ENCODE measurements around the gene NDUFAF8.

The NDUFAF8 gene

DNA sequence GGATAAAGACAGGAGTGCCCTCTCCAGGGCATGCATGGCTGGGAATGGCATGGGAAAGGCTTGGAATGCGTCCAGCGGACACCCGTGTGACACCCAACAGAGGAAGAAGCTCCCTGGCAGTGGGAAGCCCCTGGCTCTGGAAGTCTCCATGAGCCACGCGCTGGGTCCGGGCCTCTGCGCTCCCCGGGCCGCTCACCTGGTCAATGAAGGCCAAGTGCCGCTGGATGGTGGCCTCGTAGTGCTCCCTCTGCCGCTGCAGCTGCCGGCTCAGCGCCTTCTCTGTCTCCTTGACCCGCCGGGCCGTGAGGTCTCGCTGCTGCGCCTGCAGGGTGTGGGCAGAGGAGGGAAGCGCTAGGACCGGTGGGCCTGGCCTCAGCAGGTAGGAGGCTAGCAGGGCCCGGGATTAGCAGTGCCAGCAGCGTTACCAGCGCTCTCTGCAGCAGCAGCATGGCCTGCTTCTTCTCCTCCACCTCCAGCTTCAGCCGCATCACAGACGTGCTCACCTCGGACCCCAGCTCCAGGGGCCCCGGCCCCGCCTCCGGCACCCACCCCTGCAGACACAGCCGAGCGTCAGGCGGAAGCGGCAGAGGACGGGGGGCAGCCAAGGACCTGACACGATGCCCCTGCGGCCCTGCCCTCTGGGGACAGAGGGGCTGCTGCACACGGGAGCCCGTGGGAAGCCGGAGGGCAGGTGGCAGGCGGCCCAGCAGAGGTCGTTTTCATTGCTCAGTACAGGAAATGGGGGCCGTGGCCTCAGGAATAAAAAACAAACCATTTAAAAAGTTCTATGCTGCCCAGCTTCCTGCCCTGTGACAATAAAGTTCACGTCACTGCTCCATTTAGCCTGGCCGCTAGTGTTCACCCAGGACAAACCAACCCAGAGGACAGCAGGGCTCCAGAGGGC lies 42.4 kb upstream of the NDUFAF8 start:
- Histone ChIP-seq H3K9ac (ENCODE audit: low read depth, low read length) (no peak overlapping the region), H3K4me1 (ENCODE audit: insufficient read depth, low read length) (no peaks in the 10 kb centered on the region; the same call in 1 of the 2 replicates), H3K36me3 (ENCODE audit: insufficient read depth, low read length) (0 out of 2 replicates have a peak, but pooled peaks cover 2% of the 10 kb centered on the region), H3K9me3 (ENCODE audit: control insufficient read depth, insufficient read depth, low read length) (no peaks in the 10 kb centered on the region)

DNA sequence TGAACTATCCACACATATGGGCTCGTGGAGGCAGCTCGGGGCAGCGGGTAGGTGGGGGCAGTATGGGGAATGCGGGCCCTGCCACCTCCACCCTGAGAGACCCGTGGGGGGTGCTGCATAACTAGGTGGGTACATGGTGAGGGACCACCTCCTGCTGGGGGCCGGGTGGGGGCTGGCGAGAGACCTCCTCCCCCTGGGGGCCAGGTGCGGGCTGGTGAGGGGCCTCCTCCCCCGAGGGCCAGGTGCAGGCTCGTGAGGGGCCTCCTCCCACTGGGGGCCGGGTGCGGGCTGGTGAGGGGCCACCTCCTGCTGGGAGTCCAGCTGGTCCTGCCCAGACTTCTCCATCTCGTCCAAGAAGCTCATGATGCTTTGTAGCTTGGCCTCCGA lies 41.7 kb upstream of the NDUFAF8 start:
- Histone ChIP-seq H3K9ac (ENCODE audit: low read depth, low read length) (no peak overlapping the region), H3K36me3 (ENCODE audit: insufficient read depth, low read length) (0 out of 2 replicates have a peak, but pooled peaks cover 2% of the 10 kb centered on the region), H3K4me1 (ENCODE audit: insufficient read depth, low read length) (no peaks in the 10 kb centered on the region; the same call in 1 of the 2 replicates), H3K9me3 (ENCODE audit: control insufficient read depth, insufficient read depth, low read length) (no peaks in the 10 kb centered on the region)

DNA sequence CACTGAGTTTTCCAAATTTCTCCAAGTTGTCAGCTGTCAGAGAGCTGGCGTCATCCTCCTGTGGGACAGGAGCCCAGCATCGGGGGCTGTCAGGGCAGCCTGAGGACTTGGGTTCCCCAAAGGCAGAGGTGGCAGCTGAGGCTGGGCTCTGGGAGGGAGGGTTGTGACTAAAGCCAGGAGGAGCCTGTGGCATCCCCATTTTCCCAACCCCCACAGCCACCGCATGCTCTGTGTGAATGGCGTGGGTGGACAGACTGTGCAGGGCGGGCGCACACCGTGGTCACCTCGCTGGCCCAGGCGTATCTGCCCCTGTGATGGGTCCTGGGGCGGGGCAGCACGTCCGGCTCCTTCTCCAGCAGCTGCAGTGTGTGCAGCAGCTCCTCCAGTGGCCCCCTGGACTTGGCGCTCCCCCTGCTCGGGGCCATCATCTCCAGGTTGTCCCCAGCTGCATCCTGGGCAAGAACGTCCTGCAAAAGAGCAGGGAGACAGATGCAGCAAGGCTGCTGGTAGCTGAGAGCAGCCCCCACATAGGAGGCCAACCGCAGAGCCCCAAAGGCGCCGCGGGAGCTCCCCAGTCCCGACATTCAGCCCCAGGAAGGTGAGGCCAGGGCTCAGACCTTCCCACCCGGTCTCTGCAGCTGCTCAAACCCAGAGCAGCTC lies 41.2 kb upstream of the NDUFAF8 start:
- H3K36me3 ChIP-seq (ENCODE audit: insufficient read depth, low read length): 0 out of 2 replicates have a peak, but pooled peaks cover 2% of the 10 kb centered on the region
- H3K9me3 ChIP-seq (ENCODE audit: control insufficient read depth, insufficient read depth, low read length): no peaks in the 10 kb centered on the region
- no peak overlapping the region for H3K9ac ChIP-seq (ENCODE audit: low read depth, low read length)
- no peaks in the 10 kb centered on the region; the same call in 1 of the 2 replicates for H3K4me1 ChIP-seq (ENCODE audit: insufficient read depth, low read length)

GRCh38 chr17:81198826-81199481 lies 40.2 kb upstream of the NDUFAF8 start:
- Histone ChIP-seq H3K9me3 (ENCODE audit: control insufficient read depth, insufficient read depth, low read length) (no peaks in the 10 kb centered on the region), H3K4me1 (ENCODE audit: insufficient read depth, low read length) (no peaks in the 10 kb centered on the region), H3K9ac (ENCODE audit: low read depth, low read length) (no peak overlapping the region), H3K36me3 (ENCODE audit: insufficient read depth, low read length) (0 out of 2 replicates have a peak, but pooled peaks cover 2% of the 10 kb centered on the region)

DNA sequence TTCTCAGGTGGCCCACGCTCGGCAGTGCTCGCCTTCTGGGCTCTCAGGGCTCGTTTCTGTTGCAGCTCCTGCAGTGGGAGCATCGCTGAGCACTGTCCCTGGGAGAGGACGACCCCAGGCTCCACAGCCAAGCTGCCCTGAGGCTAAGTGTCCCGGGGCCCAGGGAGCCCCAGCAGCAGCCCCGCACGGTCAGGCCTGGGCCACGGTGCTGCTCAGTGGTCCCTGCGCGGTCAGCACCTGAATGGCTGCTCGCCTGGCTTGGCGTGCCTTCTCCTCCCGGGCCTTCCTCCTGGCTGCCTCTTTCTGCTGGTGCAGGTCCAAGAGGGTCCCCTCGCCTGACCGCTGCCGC lies 39.7 kb upstream of the NDUFAF8 start:
- Histone ChIP-seq H3K36me3 (ENCODE audit: insufficient read depth, low read length) (0 out of 2 replicates have a peak, but pooled peaks cover 2% of the 10 kb centered on the region), H3K4me1 (ENCODE audit: insufficient read depth, low read length) (no peaks in the 10 kb centered on the region), H3K9me3 (ENCODE audit: control insufficient read depth, insufficient read depth, low read length) (no peaks in the 10 kb centered on the region), H3K9ac (ENCODE audit: low read depth, low read length) (no peak overlapping the region)

- Histone ChIP-seq H3K9ac (ENCODE audit: low read depth, low read length) (no peak overlapping the region), H3K36me3 (ENCODE audit: insufficient read depth, low read length) (0 out of 2 replicates have a peak, but pooled peaks cover 2% of the 10 kb centered on the region), H3K9me3 (ENCODE audit: control insufficient read depth, insufficient read depth, low read length) (no peaks in the 10 kb centered on the region), H3K4me1 (ENCODE audit: insufficient read depth, low read length) (no peaks in the 10 kb centered on the region)
These were observed 38.9 kb upstream of the NDUFAF8 start for GRCh38 chr17:81200201-81200600.

DNA sequence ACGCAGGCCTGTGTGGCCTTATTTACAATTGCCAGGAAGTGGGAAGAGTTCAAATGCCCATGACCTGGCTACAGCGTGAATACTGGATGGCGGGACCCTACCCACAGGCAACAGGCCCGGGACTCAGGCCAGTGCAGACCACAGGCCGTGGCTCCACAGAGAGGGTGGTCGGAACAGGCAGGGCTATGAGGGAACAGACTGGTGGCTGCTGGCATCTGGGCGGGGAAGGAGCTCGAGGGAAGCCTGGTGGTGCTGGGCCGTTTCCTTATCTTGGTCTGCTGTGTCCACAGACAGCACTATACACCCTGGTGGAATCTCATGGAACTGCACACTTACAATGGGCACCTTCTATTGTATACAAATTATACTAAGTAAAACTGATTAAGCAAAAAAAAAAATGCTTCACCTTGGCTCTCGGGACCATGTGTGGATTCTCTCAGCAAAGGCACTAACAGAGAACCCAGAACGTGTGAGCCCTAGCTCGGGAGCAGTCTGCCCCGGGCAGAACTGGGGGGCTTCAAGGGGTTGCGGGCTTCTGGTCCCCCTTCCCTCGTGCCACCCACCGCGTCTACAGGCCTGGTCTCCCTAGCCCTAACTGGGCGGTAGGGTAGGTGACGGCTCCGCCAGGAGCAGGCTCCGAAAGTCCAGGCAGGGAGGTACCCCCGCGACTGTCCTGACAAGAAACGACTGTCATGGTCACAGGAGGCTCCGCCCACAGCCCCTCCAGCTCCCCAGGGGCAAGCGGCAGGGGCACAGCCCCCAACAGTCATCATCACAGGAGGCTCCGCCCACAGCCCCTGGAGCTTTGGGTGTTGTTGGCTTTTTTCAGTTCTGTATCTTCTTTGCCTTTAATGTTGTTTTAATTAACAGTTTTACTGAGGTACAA lies 38.2 kb upstream of the NDUFAF8 start:
- H3K9me3 ChIP-seq (ENCODE audit: control insufficient read depth, insufficient read depth, low read length): no peaks in the 10 kb centered on the region
- no peaks in the 10 kb centered on the region for H3K4me1 ChIP-seq (ENCODE audit: insufficient read depth, low read length)
- H3K9ac ChIP-seq (ENCODE audit: low read depth, low read length): no peak overlapping the region
- 0 out of 2 replicates have a peak, but pooled peaks cover 2% of the 10 kb centered on the region for H3K36me3 ChIP-seq (ENCODE audit: insufficient read depth, low read length)

- Histone ChIP-seq H3K9me3 (ENCODE audit: control insufficient read depth, insufficient read depth, low read length) (no peaks in the 10 kb centered on the region), H3K9ac (ENCODE audit: low read depth, low read length) (no peak overlapping the region), H3K36me3 (ENCODE audit: insufficient read depth, low read length) (no peaks in the 10 kb centered on the region), H3K4me1 (ENCODE audit: insufficient read depth, low read length) (no peaks in the 10 kb centered on the region)
These were observed 36.8 kb upstream of the NDUFAF8 start for GRCh38 chr17:81202318-81202717.

DNA sequence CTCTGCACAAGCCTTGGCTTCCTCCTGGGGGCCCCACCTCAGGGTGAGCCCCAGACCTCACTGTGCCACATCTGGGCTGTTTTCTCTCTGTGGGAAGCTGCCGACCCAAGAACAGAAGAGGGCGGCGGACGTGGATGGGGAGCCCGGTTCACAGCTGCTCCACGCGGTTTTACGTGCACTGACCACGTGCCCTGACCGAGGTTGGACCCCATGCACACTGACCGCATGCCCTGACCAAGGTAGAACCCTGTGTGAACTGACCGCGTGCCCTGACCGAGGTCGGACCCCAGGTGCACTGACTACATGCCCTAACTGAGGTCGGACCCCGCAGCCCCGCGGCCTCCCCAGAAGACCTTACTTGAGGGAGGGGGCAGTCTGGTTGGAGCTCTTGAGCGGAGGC lies 36.0 kb upstream of the NDUFAF8 start:
- Histone ChIP-seq H3K9me3 (ENCODE audit: control insufficient read depth, insufficient read depth, low read length) (no peaks in the 10 kb centered on the region), H3K9ac (ENCODE audit: low read depth, low read length) (no peak overlapping the region), H3K36me3 (ENCODE audit: insufficient read depth, low read length) (no peaks in the 10 kb centered on the region), H3K4me1 (ENCODE audit: insufficient read depth, low read length) (no peaks in the 10 kb centered on the region)

DNA sequence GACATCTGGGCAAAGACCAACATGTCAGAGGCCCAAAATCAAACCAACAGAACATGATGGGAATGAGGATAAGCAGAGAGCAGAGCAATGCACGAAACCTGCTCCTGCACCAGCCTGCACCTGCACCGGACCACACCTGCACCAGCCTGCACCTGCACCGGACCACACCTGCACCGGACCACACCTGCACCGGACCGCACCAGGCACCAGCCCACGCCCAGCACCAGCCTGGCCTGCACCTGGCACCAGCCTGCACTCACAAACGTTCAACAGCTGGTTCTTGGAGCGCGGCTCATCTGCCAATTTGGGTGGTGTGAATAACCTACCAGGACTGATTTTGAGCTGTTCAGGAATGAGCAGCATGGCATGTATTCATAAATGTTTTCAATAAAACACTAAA lies 34.5 kb upstream of the NDUFAF8 start:
- Histone ChIP-seq H3K9ac (ENCODE audit: low read depth, low read length) (no peak overlapping the region), H3K9me3 (ENCODE audit: control insufficient read depth, insufficient read depth, low read length) (no peaks in the 10 kb centered on the region), H3K4me1 (ENCODE audit: insufficient read depth, low read length) (no peaks in the 10 kb centered on the region), H3K36me3 (ENCODE audit: insufficient read depth, low read length) (no peaks in the 10 kb centered on the region)

DNA sequence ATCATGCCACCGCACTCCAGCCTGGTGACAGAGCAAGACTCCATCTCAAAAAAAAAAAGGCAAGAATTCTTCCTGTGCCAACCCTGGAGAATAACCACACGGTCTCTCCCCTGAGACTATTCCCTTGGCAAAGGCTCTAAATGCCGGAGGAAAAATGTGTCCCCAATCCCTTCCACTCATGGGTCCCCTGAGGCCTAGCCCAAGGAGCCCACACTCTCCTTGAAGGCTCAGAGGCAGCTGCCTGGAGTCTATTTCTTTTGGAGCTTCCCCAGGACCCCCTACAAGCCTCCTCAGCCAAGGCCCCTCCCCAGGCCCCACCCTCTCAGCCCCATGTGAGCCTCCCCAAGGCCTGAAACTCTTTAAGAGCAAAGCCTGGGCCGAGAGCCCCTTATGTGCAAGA lies 33.0 kb upstream of the NDUFAF8 start:
- Histone ChIP-seq H3K9ac (ENCODE audit: low read depth, low read length) (no peak overlapping the region), H3K4me1 (ENCODE audit: insufficient read depth, low read length) (no peaks in the 10 kb centered on the region), H3K9me3 (ENCODE audit: control insufficient read depth, insufficient read depth, low read length) (no peaks in the 10 kb centered on the region), H3K36me3 (ENCODE audit: insufficient read depth, low read length) (no peaks in the 10 kb centered on the region)

- no peaks in the 10 kb centered on the region for H3K4me1 ChIP-seq (ENCODE audit: insufficient read depth, low read length)
- no peaks in the 10 kb centered on the region for H3K36me3 ChIP-seq (ENCODE audit: insufficient read depth, low read length)
- no peak overlapping the region for H3K9ac ChIP-seq (ENCODE audit: low read depth, low read length)
- no peaks in the 10 kb centered on the region for H3K9me3 ChIP-seq (ENCODE audit: control insufficient read depth, insufficient read depth, low read length)
These were observed 32.5 kb upstream of the NDUFAF8 start for GRCh38 chr17:81206657-81207056.

DNA sequence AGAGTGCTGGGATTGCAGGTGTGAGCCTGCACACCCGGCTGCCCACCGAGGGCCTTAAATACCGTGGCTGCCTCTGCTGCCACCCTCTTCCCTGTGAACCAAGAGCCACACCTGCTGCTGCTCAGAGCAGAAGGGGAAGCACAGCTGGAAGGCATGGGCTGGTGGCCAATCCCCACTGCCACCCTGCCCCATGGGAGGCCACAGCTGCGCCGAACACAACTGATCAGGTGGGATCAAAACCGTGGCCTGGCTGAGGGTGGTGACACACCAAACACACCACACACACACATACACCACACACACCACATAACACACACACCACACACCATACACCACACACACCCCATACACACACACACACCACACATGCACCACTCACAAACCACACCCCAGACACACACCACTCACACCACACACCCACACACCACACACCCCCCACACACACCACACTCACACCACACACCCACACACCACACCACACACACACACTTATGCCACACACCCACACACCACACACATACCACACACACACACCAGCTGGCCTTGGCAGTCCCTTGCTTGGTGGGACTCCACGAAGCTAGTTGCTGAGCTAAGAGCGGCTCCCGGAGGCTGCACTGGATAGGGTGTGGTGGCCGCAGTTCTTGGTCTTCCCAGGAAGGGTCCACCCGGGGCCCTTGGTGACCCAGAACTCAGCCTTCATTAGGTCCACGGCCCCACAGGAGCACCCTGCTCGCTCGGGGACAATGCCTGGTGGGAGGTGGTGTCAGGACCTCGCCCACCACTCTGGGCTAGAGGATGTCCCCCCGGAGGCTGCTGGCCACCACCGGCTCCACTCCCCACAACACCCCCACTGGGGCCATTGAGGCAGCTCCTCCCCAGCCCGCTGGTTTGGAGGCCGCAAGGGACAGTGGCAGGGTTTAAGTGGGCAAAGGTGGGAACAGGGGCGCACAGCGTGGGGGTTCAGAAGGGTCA lies 31.2 kb upstream of the NDUFAF8 start:
- no peaks in the 10 kb centered on the region for H3K4me1 ChIP-seq (ENCODE audit: insufficient read depth, low read length)
- H3K9ac ChIP-seq (ENCODE audit: low read depth, low read length): no peak overlapping the region
- no peaks in the 10 kb centered on the region for H3K9me3 ChIP-seq (ENCODE audit: control insufficient read depth, insufficient read depth, low read length)
- H3K36me3 ChIP-seq (ENCODE audit: insufficient read depth, low read length): no peaks in the 10 kb centered on the region
